Smooth muscle cell (in vitro differentiated cells): ENCODE measurements around the gene ABCA6. TPM values are rescaled to one million over a fixed set of nuclear protein-coding genes. Genes with fewer than 3 reads are reported as not detected.

Experiments used
- DNase-seq: peaks from one replicate; lab custom pipeline; 2025; ENCODE audit not compliant: unreplicated experiment; lab: John Stamatoyannopoulos, UW
- H2AFZ ChIP-seq: fragments of 200-600 bp; sonication (generic); 2 replicates; pipeline ENCODE4 v1.6.0; 2016; ENCODE audit warnings: antibody characterized with exemption, low read depth, mild to moderate bottlenecking
- H3F3A ChIP-seq: fragments of 200-600 bp; sonication (generic); 2 replicates; pipeline ENCODE4 v1.6.0; 2017; ENCODE audit warnings: antibody characterized with exemption, low read depth
- H3K27ac ChIP-seq: fragments of 200-600 bp; sonication (generic); 2 replicates; pipeline ENCODE4 v1.5.1; 2016; ENCODE audit warnings: low read depth, mild to moderate bottlenecking
- H3K27me3 ChIP-seq: fragments of 200-600 bp; sonication (generic); 2 replicates; pipeline ENCODE4 v1.6.1; 2016; ENCODE audit warnings: low read depth, mild to moderate bottlenecking
- H3K36me3 ChIP-seq: fragments of 200-600 bp; sonication (generic); 2 replicates; pipeline ENCODE4 v1.5.1; 2016; ENCODE audit warnings: low read depth
- H3K4me1 ChIP-seq: fragments of 200-600 bp; sonication (generic); 2 replicates; pipeline ENCODE4 v1.5.1; 2016; ENCODE audit warnings: low read depth
- H3K4me2 ChIP-seq: fragments of 200-600 bp; sonication (generic); 2 replicates; pipeline ENCODE4 v1.6.0; 2016; ENCODE audit warnings: mild to moderate bottlenecking
- H3K4me3 ChIP-seq: fragments of 200-600 bp; sonication (generic); 2 replicates; pipeline ENCODE4 v1.5.1; 2016; ENCODE audit warnings: mild to moderate bottlenecking
- H3K79me2 ChIP-seq: fragments of 200-600 bp; sonication (generic); 2 replicates; pipeline ENCODE4 v1.6.0; 2016; ENCODE audit warnings: low read depth, mild to moderate bottlenecking
- H3K9ac ChIP-seq: fragments of 200-600 bp; sonication (generic); 2 replicates; pipeline ENCODE4 v1.6.0; 2016; ENCODE audit warnings: low read depth
- H3K9me3 ChIP-seq: fragments of 200-600 bp; sonication (generic); replicated peaks from 2 replicates; pipeline ENCODE4 v1.5.1; 2016; ENCODE audit warnings: low read depth
- H4K20me1 ChIP-seq: fragments of 200-600 bp; sonication (generic); 2 replicates; pipeline ENCODE4 v1.6.0; 2016; ENCODE audit warnings: low read depth
- WGBS: methylation state at CpG from one replicate; pipeline ENCODE4 v1.1.7; 2016; ENCODE audit warnings: low lambda C conversion rate; 5-methylcytosine and 5-hydroxymethylcytosine counted together
- polyA plus RNA-seq: library from polyadenylated mRNA; unstranded; fragments of >200 nt; fragmentation: Nextera tagmentation; extraction: Ambion mirVana; gene quantifications from 2 replicates; pipeline ENCODE4 v1.2.1, GENCODE V29; 2016
- total RNA-seq: library from RNA; depleted of rRNA; stranded (reverse); fragments of >200 nt; gene quantifications from 2 replicates; pipeline ENCODE4 v1.2.3, GENCODE V29; 2014
- TF ChIP-seq, protein P1 (sequence below): fragments of 200-600 bp; sonication (generic); IDR thresholded peaks from 2 replicates; pipeline ENCODE4 v1.5.1; 2017; ENCODE audit warnings: borderline replicate concordance, mild to moderate bottlenecking, antibody characterized with exemption; ENCODE audit not compliant: insufficient read depth, poor library complexity, severe bottlenecking

The ABCA6 gene, protein sequence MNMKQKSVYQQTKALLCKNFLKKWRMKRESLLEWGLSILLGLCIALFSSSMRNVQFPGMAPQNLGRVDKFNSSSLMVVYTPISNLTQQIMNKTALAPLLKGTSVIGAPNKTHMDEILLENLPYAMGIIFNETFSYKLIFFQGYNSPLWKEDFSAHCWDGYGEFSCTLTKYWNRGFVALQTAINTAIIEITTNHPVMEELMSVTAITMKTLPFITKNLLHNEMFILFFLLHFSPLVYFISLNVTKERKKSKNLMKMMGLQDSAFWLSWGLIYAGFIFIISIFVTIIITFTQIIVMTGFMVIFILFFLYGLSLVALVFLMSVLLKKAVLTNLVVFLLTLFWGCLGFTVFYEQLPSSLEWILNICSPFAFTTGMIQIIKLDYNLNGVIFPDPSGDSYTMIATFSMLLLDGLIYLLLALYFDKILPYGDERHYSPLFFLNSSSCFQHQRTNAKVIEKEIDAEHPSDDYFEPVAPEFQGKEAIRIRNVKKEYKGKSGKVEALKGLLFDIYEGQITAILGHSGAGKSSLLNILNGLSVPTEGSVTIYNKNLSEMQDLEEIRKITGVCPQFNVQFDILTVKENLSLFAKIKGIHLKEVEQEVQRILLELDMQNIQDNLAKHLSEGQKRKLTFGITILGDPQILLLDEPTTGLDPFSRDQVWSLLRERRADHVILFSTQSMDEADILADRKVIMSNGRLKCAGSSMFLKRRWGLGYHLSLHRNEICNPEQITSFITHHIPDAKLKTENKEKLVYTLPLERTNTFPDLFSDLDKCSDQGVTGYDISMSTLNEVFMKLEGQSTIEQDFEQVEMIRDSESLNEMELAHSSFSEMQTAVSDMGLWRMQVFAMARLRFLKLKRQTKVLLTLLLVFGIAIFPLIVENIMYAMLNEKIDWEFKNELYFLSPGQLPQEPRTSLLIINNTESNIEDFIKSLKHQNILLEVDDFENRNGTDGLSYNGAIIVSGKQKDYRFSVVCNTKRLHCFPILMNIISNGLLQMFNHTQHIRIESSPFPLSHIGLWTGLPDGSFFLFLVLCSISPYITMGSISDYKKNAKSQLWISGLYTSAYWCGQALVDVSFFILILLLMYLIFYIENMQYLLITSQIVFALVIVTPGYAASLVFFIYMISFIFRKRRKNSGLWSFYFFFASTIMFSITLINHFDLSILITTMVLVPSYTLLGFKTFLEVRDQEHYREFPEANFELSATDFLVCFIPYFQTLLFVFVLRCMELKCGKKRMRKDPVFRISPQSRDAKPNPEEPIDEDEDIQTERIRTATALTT (N-terminal part only)
- total RNA-seq (0.04 TPM in 1 of 2 replicates, not detected in the other), polyA plus RNA-seq (not detected in 2 replicates)

GRCh38 chr17:69141431-69142174 lies at the start of gene ABCA6:
ABCA6 (minus strand) TSS chr17:69141895; CDS start chr17:69140703, 1,192 bp downstream.
- Histone ChIP-seq H3K79me2 (no peaks in the 10 kb centered on the region), H3K4me3 (no peak within 1 kb of the TSS), H2AFZ (peak within 1 kb of the TSS; percentile 39), H3K27me3 (peaks cover 4% of the 10 kb centered on the region), H3K9me3 (no peaks in the 10 kb centered on the region), H3K36me3 (no peaks in the 10 kb centered on the region), H4K20me1 (no peaks in the 10 kb centered on the region), H3F3A (no peaks in the 10 kb centered on the region), H3K9ac (no peak within 1 kb of the TSS), H3K4me2 (no peak within 1 kb of the TSS), H3K4me1 (no peaks in the 10 kb centered on the region), H3K27ac (no peak within 1 kb of the TSS)
- no peak for DNase-seq
- TF ChIP-seq, protein P1, sequence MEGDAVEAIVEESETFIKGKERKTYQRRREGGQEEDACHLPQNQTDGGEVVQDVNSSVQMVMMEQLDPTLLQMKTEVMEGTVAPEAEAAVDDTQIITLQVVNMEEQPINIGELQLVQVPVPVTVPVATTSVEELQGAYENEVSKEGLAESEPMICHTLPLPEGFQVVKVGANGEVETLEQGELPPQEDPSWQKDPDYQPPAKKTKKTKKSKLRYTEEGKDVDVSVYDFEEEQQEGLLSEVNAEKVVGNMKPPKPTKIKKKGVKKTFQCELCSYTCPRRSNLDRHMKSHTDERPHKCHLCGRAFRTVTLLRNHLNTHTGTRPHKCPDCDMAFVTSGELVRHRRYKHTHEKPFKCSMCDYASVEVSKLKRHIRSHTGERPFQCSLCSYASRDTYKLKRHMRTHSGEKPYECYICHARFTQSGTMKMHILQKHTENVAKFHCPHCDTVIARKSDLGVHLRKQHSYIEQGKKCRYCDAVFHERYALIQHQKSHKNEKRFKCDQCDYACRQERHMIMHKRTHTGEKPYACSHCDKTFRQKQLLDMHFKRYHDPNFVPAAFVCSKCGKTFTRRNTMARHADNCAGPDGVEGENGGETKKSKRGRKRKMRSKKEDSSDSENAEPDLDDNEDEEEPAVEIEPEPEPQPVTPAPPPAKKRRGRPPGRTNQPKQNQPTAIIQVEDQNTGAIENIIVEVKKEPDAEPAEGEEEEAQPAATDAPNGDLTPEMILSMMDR, result no peak
- WGBS, result 58% methylated on average over 4 of the region's 4 CpGs

- H3K27me3 ChIP-seq, result no peaks in the 10 kb centered on the region
- no peak overlapping the region for H2AFZ ChIP-seq
- 89% methylated on average over 2 of the region's 2 CpGs for WGBS
- no peaks in the 10 kb centered on the region for H3K79me2 ChIP-seq
- no peak overlapping the region for H3K27ac ChIP-seq
- no peak overlapping the region for H3K4me2 ChIP-seq
- H3K4me1 ChIP-seq, result no peaks in the 10 kb centered on the region
- no peak for DNase-seq
- no peaks in the 10 kb centered on the region for H4K20me1 ChIP-seq
- H3K9ac ChIP-seq, result no peak overlapping the region
- no peaks in the 10 kb centered on the region for H3F3A ChIP-seq
- no peaks in the 10 kb centered on the region for H3K36me3 ChIP-seq
- TF ChIP-seq, protein P1, result no peak
- H3K4me3 ChIP-seq, result no peak overlapping the region
- H3K9me3 ChIP-seq, result no peaks in the 10 kb centered on the region
Measured at GRCh38 chr17:69188796-69189195, 47.1 kb upstream of the ABCA6 start.

GRCh38 chr17:69188064-69188463 lies 46.4 kb upstream of the ABCA6 start:
- no peaks in the 10 kb centered on the region for H3K4me1 ChIP-seq
- H3K36me3 ChIP-seq, result no peaks in the 10 kb centered on the region
- 29% methylated on average over 1 of the region's 1 CpG for WGBS
- peak overlapping the region; percentile 2 for H2AFZ ChIP-seq
- no peak for DNase-seq
- no peaks in the 10 kb centered on the region for H4K20me1 ChIP-seq
- no peaks in the 10 kb centered on the region for H3K9me3 ChIP-seq
- H3K27me3 ChIP-seq, result no peaks in the 10 kb centered on the region
- TF ChIP-seq, protein P1, result no peak
- H3F3A ChIP-seq, result no peaks in the 10 kb centered on the region
- no peak overlapping the region for H3K27ac ChIP-seq
- no peak overlapping the region for H3K9ac ChIP-seq
- H3K4me3 ChIP-seq, result no peak overlapping the region
- no peaks in the 10 kb centered on the region for H3K79me2 ChIP-seq
- no peak overlapping the region for H3K4me2 ChIP-seq
